SHP77 (cell line): ENCODE results near the gene ALKBH8.
"Not testable (repeated sequence)": the region's sequence is repeated elsewhere in the genome, so short reads cannot be mapped to it uniquely, and the experiment has no call there.

ENCODE experiments used
- DNase-seq, 2 experiments: peaks; one replicate each; lab custom pipeline; 2025; lab: John Stamatoyannopoulos, UW

The ALKBH8 gene

GRCh38 chr11:107505647-107506225 is 59.8 kb downstream of the ALKBH8 start:
- DNase-seq, result no peak

GRCh38 chr11:107504981-107505380 is 60.6 kb downstream of the ALKBH8 start:
- DNase-seq, result no peak

- DNase-seq, result no peak
These were observed 63.8 kb downstream of the ALKBH8 start for GRCh38 chr11:107501713-107502112.

GRCh38 chr11:107497371-107497770 is 68.2 kb downstream of the ALKBH8 start:
- not testable (repeated sequence) for DNase-seq

- no peak for DNase-seq
These were observed 69.5 kb downstream of the ALKBH8 start for GRCh38 chr11:107496011-107496410.

DNA sequence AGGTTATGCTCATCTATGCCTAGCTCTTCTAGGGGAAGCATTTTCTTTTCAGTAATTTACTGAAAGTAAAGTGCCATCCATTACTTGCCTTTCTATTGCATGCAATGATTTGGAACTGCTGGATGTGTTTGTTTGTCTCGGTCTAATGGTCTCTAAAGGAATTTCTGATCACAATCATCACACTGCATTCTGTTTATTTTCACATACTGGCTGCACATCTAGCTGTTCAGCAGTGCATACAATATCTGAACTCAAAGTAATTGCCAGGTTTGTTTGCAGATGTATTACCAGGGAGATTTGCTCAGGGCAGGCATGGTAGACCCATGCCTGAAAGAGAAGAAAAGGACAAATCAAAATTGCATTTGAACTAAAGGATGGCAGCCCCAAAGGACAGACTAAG is 71.5 kb downstream of the ALKBH8 start:
- no peak for DNase-seq

- DNase-seq, result no peak
These were observed 72.4 kb downstream of the ALKBH8 start for GRCh38 chr11:107493117-107493516.

GRCh38 chr11:107490836-107491235 is 74.7 kb downstream of the ALKBH8 start:
- no peak for DNase-seq

GRCh38 chr11:107482234-107482633 is 83.3 kb downstream of the ALKBH8 start:
- DNase-seq, result no peak

DNA sequence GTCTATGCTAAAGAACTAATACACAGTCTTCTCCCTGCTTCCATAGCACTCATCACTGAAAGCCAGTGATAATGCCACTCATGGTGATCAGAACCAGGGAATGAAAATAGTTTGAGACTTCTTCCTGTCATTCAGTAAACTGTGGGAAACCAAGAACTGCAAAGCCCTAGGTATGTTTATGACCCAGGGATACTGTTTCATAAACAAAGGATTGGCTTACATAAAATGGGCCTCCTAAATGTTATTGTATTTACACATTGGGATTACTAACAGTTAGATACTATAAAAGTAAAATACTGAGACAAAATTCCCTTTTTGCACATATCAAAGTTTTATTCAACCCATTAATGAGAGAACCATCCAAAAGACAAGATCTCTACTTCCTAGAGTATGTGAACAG is 86.6 kb downstream of the ALKBH8 start:
- DNase-seq, result no peak

- no peak for DNase-seq
These were observed 87.7 kb downstream of the ALKBH8 start for GRCh38 chr11:107477820-107478219.

DNA sequence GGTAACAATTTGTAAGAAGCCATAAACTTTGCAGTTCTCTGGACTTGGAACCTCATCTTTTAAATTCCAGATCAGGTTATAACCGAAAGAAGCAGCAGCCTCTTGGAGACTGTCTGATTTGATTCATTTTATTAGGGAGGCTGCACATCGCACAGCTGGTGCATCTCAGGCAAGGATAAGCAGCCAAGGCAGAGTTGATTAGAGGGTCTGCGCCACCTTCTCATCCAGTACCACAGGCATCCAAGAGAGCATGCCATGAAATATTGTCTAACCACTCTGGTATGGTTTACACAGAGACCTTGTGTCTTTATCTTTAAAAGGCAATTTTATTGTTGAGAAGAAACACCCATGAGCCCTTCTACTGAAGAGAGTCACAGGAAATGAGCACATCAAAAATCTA is 91.7 kb downstream of the ALKBH8 start:
- DNase-seq, result no peak

DNA sequence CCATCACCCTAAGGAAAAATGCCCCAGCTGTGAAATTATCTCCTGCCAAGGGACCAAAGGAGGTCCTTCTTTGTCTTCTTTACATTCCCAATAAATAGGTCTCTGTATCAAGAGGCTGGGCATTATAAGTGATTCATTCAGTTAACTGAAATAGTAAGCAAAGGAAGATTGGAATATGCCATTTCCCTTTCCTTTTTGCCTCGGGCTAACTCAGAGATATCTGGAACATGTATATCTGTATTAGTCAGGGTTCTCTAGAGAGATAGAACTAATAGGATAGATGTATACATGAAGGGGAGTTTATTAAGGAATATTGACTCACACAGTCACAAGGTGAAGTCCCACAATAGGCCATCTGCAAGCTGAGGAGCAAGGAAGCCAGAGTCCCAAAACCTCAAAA is 92.6 kb downstream of the ALKBH8 start:
- no peak for DNase-seq

DNA sequence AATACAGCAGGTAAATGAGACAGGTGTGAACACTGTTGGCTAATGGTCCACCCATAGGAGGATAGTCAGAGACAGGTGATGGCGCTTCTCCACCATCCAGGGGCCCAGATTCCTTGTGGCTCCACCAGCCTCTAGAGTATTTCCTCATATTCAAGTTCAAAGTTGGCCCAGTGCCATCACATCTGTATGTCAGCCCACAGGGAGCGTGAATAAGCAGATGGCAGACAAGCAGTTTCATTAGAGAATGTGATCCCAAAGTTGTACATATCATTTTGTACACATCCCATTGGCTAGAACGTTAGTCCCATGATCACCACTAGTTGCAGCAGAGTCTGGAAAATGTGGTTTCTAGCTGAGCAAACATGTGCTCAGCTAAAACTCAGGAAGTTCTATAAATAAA is 96.9 kb downstream of the ALKBH8 start:
- DNase-seq, result peak in 1 of 2 experiments; percentile 6

DNA sequence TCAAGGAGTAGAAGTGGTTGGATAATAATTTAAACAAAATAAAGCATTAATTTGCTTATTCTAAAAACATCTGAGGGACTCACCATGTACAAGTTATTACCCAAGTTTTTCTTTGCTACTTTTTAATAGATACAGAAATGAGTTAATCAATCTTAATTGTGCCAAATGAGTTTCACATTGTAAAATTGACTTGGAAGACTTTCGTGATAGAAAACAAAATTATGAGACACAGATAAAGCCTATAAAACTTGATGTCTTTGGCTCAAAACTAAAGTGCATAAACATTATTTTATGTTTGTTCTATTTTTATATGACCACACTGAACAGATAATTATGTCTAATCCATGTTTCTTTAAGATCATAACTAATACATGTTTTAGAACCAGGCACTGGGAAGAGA is 97.8 kb downstream of the ALKBH8 start:
- DNase-seq, result no peak

- not testable (repeated sequence) for DNase-seq
These were observed 99.2 kb downstream of the ALKBH8 start for GRCh38 chr11:107466275-107466866.

GRCh38 chr11:107457558-107458271 is 107.8 kb downstream of the ALKBH8 start, which contains the start of gene CWF19L2:
Gene CWF19L2, minus strand, starts transcription at chr11:107457825. Its CDS starts 9 bp downstream, at chr11:107457816.
- peak; percentile 91 to 95 for DNase-seq

DNA sequence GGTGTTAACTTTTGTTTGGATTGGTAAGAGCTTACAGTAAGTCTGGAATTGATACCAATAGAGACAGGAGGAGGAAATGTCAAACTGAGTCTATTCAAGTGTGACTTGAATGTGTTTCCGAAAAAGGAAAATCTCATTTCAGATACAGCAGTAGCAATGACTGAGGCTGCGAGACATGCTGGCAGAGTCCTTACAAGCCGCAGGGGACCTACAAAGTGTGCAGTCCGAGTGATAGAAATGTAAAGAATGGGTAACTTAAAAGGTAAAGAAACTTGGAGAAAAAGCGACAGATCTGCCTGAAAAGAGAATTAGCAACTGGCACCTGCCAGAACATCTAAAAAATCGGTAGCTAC is 108.4 kb downstream of the ALKBH8 start:
- DNase-seq, result no peak

- no peak for DNase-seq
These were observed 111.8 kb downstream of the ALKBH8 start for GRCh38 chr11:107453594-107454286.
